PC-3 (cell line): ENCODE measurements around the gene FBXO2. TPM values are rescaled to one million over a fixed set of nuclear protein-coding genes. Genes with fewer than 3 reads are reported as not detected.

ENCODE experiments used
- ATAC-seq: fragments of 200-7000 bp; cut with Tn5 transposase; 2 replicates; pipeline ENCODE4 v1.9.1; 2020; ENCODE audit warnings: mild to moderate bottlenecking, moderate library complexity
- BruUV-seq: library from RNA; stranded (reverse); fragments of 400-500 nt; replicated peaks from 2 replicates; lab custom pipeline; 2021; lab: Mats Ljungman, UMichigan
- CTCF ChIA-PET: fragments of 300-600 bp; sonication (Branson Sonifier 250); formaldehyde crosslinking; loops from one replicate; lab custom pipeline; 2022; ENCODE audit warnings: antibody characterized with exemption; lab: Charles Lee
- POLR2A ChIA-PET: fragments of 300-600 bp; sonication (Branson Sonifier 250); formaldehyde crosslinking; loops from one replicate; lab custom pipeline; 2022; ENCODE audit warnings: antibody characterized with exemption; ENCODE audit not compliant: unreplicated experiment; lab: Charles Lee
- DNase-seq: peaks from one replicate; pipeline ENCODE4 v3.0.0-alpha.2; 2015
- H2AFZ ChIP-seq: fragments of 300-600 bp; sonication (generic); 2 replicates; pipeline ENCODE4 v1.6.0; 2016; ENCODE audit warnings: antibody characterized with exemption, low read length
- H3F3A ChIP-seq: fragments of 300-600 bp; sonication (generic); one replicate; pipeline ENCODE4 v1.6.0; 2017; ENCODE audit warnings: antibody characterized with exemption, low read length, control low read depth, mild to moderate bottlenecking; ENCODE audit not compliant: unreplicated experiment
- H3K27ac ChIP-seq: fragments of 300-600 bp; sonication (generic); 2 replicates; pipeline ENCODE4 v1.5.1; 2016; ENCODE audit warnings: mild to moderate bottlenecking, low read length
- H3K27me3 ChIP-seq: fragments of 300-600 bp; sonication (generic); 2 replicates; pipeline ENCODE4 v1.6.1; 2016; ENCODE audit warnings: low read length, mixed read lengths
- H3K36me3 ChIP-seq: fragments of 300-600 bp; sonication (generic); 2 replicates; pipeline ENCODE4 v1.6.1; 2016; ENCODE audit warnings: low read depth, mixed run types, low read length, mixed read lengths
- H3K4me1 ChIP-seq: fragments of 300-600 bp; sonication (generic); 2 replicates; pipeline ENCODE4 v1.5.1; 2016; ENCODE audit warnings: low read length; ENCODE audit not compliant: insufficient read depth
- H3K4me2 ChIP-seq: fragments of 300-600 bp; sonication (generic); 2 replicates; pipeline ENCODE4 v1.6.0; 2016; ENCODE audit warnings: low read length
- H3K4me3 ChIP-seq: fragments of 300-600 bp; sonication (generic); 2 replicates; pipeline ENCODE4 v1.5.1; 2016; ENCODE audit warnings: mild to moderate bottlenecking, low read length, mixed read lengths
- H3K79me2 ChIP-seq: fragments of 300-600 bp; sonication (generic); 2 replicates; pipeline ENCODE4 v1.6.1; 2017; ENCODE audit warnings: low read length, mixed read lengths
- H3K9ac ChIP-seq: fragments of 300-600 bp; sonication (generic); 2 replicates; pipeline ENCODE4 v1.6.0; 2016; ENCODE audit warnings: mild to moderate bottlenecking, low read length
- H3K9me2 ChIP-seq: fragments of 300-600 bp; sonication (generic); replicated peaks from 2 replicates; pipeline ENCODE4 v1.6.1; 2016; ENCODE audit warnings: mixed run types, low read length, mixed read lengths
- H3K9me3 ChIP-seq: fragments of 300-600 bp; sonication (generic); 2 replicates; pipeline ENCODE4 v1.6.1; 2016; ENCODE audit warnings: low read length, mixed read lengths
- H4K20me1 ChIP-seq: fragments of 300-600 bp; sonication (generic); 2 replicates; pipeline ENCODE4 v1.6.1; 2016; ENCODE audit warnings: low read length, mixed read lengths
- EZH2 ChIP-seq: fragments of 300-600 bp; sonication (generic); IDR thresholded peaks from one replicate; pipeline ENCODE4 v1.6.1; 2017; ENCODE audit warnings: antibody characterized with exemption, mild to moderate bottlenecking, low read length; ENCODE audit not compliant: unreplicated experiment
- EZH2phosphoT487 ChIP-seq: fragments of 300-600 bp; sonication (generic); IDR thresholded peaks from 2 replicates; pipeline ENCODE4 v1.6.1; 2018; ENCODE audit warnings: mild to moderate bottlenecking, antibody characterized with exemption, low read length, borderline replicate concordance
- intact Hi-C: fragments of 100-400 bp; cut with micrococcal nuclease; formaldehyde crosslinking; loops from 2 replicates; pipeline ENCODE4 v1.9.0; 2023
- total RNA-seq: library from RNA; depleted of rRNA; stranded (reverse); fragments of >200 nt; gene quantifications from 2 replicates; pipeline ENCODE4 v1.2.3, GENCODE V29; 2014
- TF ChIP-seq, protein P1 (sequence below): fragments of 300-600 bp; sonication (generic); conservative IDR thresholded peaks from 2 replicates; pipeline ENCODE4 v1.5.1; 2017; ENCODE audit warnings: antibody characterized with exemption, low read depth, mild to moderate bottlenecking, low read length

FBXO2 gene
- total RNA-seq, 1 experiment from 2014 or later, result 15.3 TPM

- DNase-seq (no peak), ATAC-seq (no peak)
- H3K4me3 ChIP-seq, result no peak overlapping the region
- no peak overlapping the region for H2AFZ ChIP-seq
- TF ChIP-seq EZH2, result no peak
- TF ChIP-seq, protein P1, sequence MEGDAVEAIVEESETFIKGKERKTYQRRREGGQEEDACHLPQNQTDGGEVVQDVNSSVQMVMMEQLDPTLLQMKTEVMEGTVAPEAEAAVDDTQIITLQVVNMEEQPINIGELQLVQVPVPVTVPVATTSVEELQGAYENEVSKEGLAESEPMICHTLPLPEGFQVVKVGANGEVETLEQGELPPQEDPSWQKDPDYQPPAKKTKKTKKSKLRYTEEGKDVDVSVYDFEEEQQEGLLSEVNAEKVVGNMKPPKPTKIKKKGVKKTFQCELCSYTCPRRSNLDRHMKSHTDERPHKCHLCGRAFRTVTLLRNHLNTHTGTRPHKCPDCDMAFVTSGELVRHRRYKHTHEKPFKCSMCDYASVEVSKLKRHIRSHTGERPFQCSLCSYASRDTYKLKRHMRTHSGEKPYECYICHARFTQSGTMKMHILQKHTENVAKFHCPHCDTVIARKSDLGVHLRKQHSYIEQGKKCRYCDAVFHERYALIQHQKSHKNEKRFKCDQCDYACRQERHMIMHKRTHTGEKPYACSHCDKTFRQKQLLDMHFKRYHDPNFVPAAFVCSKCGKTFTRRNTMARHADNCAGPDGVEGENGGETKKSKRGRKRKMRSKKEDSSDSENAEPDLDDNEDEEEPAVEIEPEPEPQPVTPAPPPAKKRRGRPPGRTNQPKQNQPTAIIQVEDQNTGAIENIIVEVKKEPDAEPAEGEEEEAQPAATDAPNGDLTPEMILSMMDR, result no peak
- no peak for TF ChIP-seq EZH2phosphoT487
- H3K27ac ChIP-seq, result no peak overlapping the region
- no peaks in the 10 kb centered on the region for H3K79me2 ChIP-seq
- H3K4me2 ChIP-seq, result no peak overlapping the region
- H3K36me3 ChIP-seq, result no peaks in the 10 kb centered on the region
- H3K4me1 ChIP-seq, result no peaks in the 10 kb centered on the region
- CTCF ChIA-PET, result no interaction called here
- H3F3A ChIP-seq, result no peaks in the 10 kb centered on the region
- no peak overlapping the region for H3K9ac ChIP-seq
- no peaks in the 10 kb centered on the region for H4K20me1 ChIP-seq
- no TSS peak for BruUV-seq
- intact Hi-C loops, result no loop called here
- H3K9me2 ChIP-seq, result no peaks in the 10 kb centered on the region
- POLR2A ChIA-PET, result no interaction called here
- no peaks in the 10 kb centered on the region for H3K9me3 ChIP-seq
- H3K27me3 ChIP-seq, result peaks cover 7% of the 10 kb centered on the region; the same call in 1 of the 2 replicates
Observed at GRCh38 chr1:11700601-11701467, 46.6 kb upstream of the FBXO2 start.

- no peak overlapping the region for H3K4me3 ChIP-seq
- H3K9ac ChIP-seq, result no peak overlapping the region
- H3K4me1 ChIP-seq, result peaks cover 9% of the 10 kb centered on the region
- no peaks in the 10 kb centered on the region for H3F3A ChIP-seq
- no TSS peak for BruUV-seq
- H3K4me2 ChIP-seq, result no peak overlapping the region
- no peaks in the 10 kb centered on the region for H3K9me2 ChIP-seq
- CTCF ChIA-PET, result interaction anchor here (0.6 kb wide), 1 partner anchor 210 kb away, joined by 4 read pairs; no protein-coding TSS in a partner anchor
- no peaks in the 10 kb centered on the region for H3K79me2 ChIP-seq
- no peak overlapping the region for H2AFZ ChIP-seq
- DNase-seq (no peak), ATAC-seq (no peak)
- no peaks in the 10 kb centered on the region for H3K36me3 ChIP-seq
- intact Hi-C loops, result no loop called here
- TF ChIP-seq, protein P1, result no peak
- TF ChIP-seq EZH2phosphoT487, result no peak
- no peaks in the 10 kb centered on the region for H3K9me3 ChIP-seq
- 0 out of 2 replicates have a peak, but pooled peaks cover 4% of the 10 kb centered on the region for H3K27me3 ChIP-seq
- no peak overlapping the region for H3K27ac ChIP-seq
- no peaks in the 10 kb centered on the region for H4K20me1 ChIP-seq
- POLR2A ChIA-PET, result no interaction called here
Observed at GRCh38 chr1:11697893-11698210, 43.6 kb upstream of the FBXO2 start.
